SK-N-SH treated with all-trans-retinoic acid at 6 μM for 48 hours (cell line): Measurements from ENCODE around the gene GAD1.

Experiments used
- ATAC-seq: fragments of 200-7000 bp; cut with Tn5 transposase; 3 replicates; pipeline ENCODE4 v1.9.1; 2020; ENCODE audit warnings: mild to moderate bottlenecking, moderate library complexity
- BACH2 ChIP-seq: fragments of 250-450 bp; sonication (Bioruptor Pico); IDR thresholded peaks from 2 replicates; pipeline ENCODE4 v1.9.0; 2021; ENCODE audit warnings: mild to moderate bottlenecking, borderline replicate concordance
- CREB5 ChIP-seq: fragments of 250-450 bp; sonication (Bioruptor Pico); IDR thresholded peaks from 2 replicates; pipeline ENCODE4 v1.5.1; 2020; ENCODE audit warnings: low read depth, mild to moderate bottlenecking, moderate library complexity
- CSDC2 ChIP-seq: fragments of 250-450 bp; sonication (Bioruptor Pico); IDR thresholded peaks from 2 replicates; pipeline ENCODE4 v1.5.0; 2020; ENCODE audit warnings: mild to moderate bottlenecking, moderate library complexity
- CSRNP3 ChIP-seq: fragments of 250-450 bp; sonication (Bioruptor Pico); IDR thresholded peaks from 2 replicates; pipeline ENCODE4 v1.5.1; 2021; ENCODE audit warnings: mild to moderate bottlenecking, moderate library complexity
- ESRRG ChIP-seq: fragments of 250-450 bp; sonication (Bioruptor Pico); IDR thresholded peaks from 2 replicates; pipeline ENCODE4 v1.6.1; 2021; ENCODE audit warnings: mild to moderate bottlenecking
- GLIS3 ChIP-seq: fragments of 250-450 bp; sonication (Bioruptor Pico); IDR thresholded peaks from 2 replicates; pipeline ENCODE4 v1.5.0; 2020; ENCODE audit warnings: mild to moderate bottlenecking, moderate library complexity
- ISL1 ChIP-seq: fragments of 250-450 bp; sonication (Bioruptor Pico); IDR thresholded peaks from 2 replicates; pipeline ENCODE4 v2.1.2; 2022; ENCODE audit warnings: mild to moderate bottlenecking, moderate library complexity
- OSR1 ChIP-seq: fragments of 250-450 bp; sonication (Bioruptor Pico); IDR thresholded peaks from 2 replicates; pipeline ENCODE4 v1.8.0; 2022; ENCODE audit warnings: moderate library complexity, mild to moderate bottlenecking, inconsistent platforms
- PATZ1 ChIP-seq: fragments of 250-450 bp; sonication (Bioruptor Pico); IDR thresholded peaks from 2 replicates; pipeline ENCODE4 v1.8.0; 2020; ENCODE audit warnings: mild to moderate bottlenecking, moderate library complexity, borderline replicate concordance
- POU6F1 ChIP-seq: fragments of 250-450 bp; sonication (Bioruptor Pico); IDR thresholded peaks from 2 replicates; pipeline ENCODE4 v1.8.0; 2021; ENCODE audit warnings: low read depth, mild to moderate bottlenecking, moderate library complexity, borderline replicate concordance
- RARB ChIP-seq: fragments of 250-450 bp; sonication (Bioruptor Pico); IDR thresholded peaks from 2 replicates; pipeline ENCODE4 v1.8.0; 2021; ENCODE audit warnings: mild to moderate bottlenecking, moderate library complexity
- SNAI2 ChIP-seq: fragments of 250-450 bp; sonication (Bioruptor Pico); IDR thresholded peaks from 2 replicates; pipeline ENCODE4 v1.5.0; 2020; ENCODE audit warnings: mild to moderate bottlenecking, moderate library complexity
- TCF4 ChIP-seq: fragments of 250-450 bp; sonication (Bioruptor Pico); IDR thresholded peaks from 2 replicates; pipeline ENCODE4 v1.8.0; 2021; ENCODE audit warnings: mild to moderate bottlenecking, moderate library complexity, borderline replicate concordance
- TOX ChIP-seq: fragments of 250-450 bp; sonication (Bioruptor Pico); IDR thresholded peaks from 2 replicates; pipeline ENCODE4 v1.8.0; 2021; ENCODE audit warnings: mild to moderate bottlenecking, moderate library complexity, borderline replicate concordance
- TSHZ2 ChIP-seq: fragments of 250-450 bp; sonication (Bioruptor Pico); IDR thresholded peaks from 2 replicates; pipeline ENCODE4 v1.5.0; 2020; ENCODE audit warnings: mild to moderate bottlenecking, moderate library complexity
- ZC3H10 ChIP-seq: fragments of 250-450 bp; sonication (Bioruptor Pico); IDR thresholded peaks from 2 replicates; pipeline ENCODE4 v1.5.1; 2021; ENCODE audit warnings: mild to moderate bottlenecking, moderate library complexity
- ZFP3 ChIP-seq: fragments of 250-450 bp; sonication (Bioruptor Pico); IDR thresholded peaks from 2 replicates; pipeline ENCODE4 v1.5.0; 2020; ENCODE audit warnings: mild to moderate bottlenecking, moderate library complexity
- ZFP30 ChIP-seq: fragments of 450-650 bp; formaldehyde crosslinking; IDR thresholded peaks from 2 replicates; pipeline ENCODE4 v1.5.0; 2022; ENCODE audit warnings: mild to moderate bottlenecking, moderate library complexity
- ZNF565 ChIP-seq: fragments of 450-650 bp; formaldehyde crosslinking; conservative IDR thresholded peaks from 2 replicates; pipeline ENCODE4 v1.5.0; 2020; ENCODE audit warnings: low read depth, mild to moderate bottlenecking, moderate library complexity
- ZNF70 ChIP-seq: fragments of 450-650 bp; formaldehyde crosslinking; IDR thresholded peaks from 2 replicates; pipeline ENCODE4 v1.5.0; 2020; ENCODE audit warnings: mild to moderate bottlenecking, moderate library complexity

The GAD1 gene

GRCh38 chr2:170850251-170850650 is 33.6 kb downstream of the GAD1 start:
- no peak for TF ChIP-seq BACH2 (CRISPR knock-in tag)
- no peak for TF ChIP-seq ZFP30 (CRISPR knock-in tag)
- TF ChIP-seq CSDC2 = no peak
- TF ChIP-seq SNAI2 (CRISPR knock-in tag) = no peak
- no peak for TF ChIP-seq ZFP3
- TF ChIP-seq CREB5 = no peak
- TF ChIP-seq ZC3H10 (CRISPR knock-in tag) = no peak
- TF ChIP-seq TOX (CRISPR knock-in tag) = no peak
- no peak for TF ChIP-seq PATZ1 (CRISPR knock-in tag)
- no peak for TF ChIP-seq POU6F1 (CRISPR knock-in tag)
- TF ChIP-seq TSHZ2 (CRISPR knock-in tag) = no peak
- no peak for TF ChIP-seq ZNF70 (CRISPR knock-in tag)
- TF ChIP-seq TCF4 = no peak
- TF ChIP-seq CSRNP3 (CRISPR knock-in tag) = no peak
- TF ChIP-seq ESRRG (CRISPR knock-in tag) = no peak
- TF ChIP-seq RARB (CRISPR knock-in tag) = no peak
- ATAC-seq = no peak

- peak; percentile 34; the same call in 1 of the 3 replicates for ATAC-seq
- TF ChIP-seq ESRRG (CRISPR knock-in tag) (no peak), ZC3H10 (CRISPR knock-in tag) (no peak), POU6F1 (CRISPR knock-in tag) (no peak), BACH2 (CRISPR knock-in tag) (no peak), ZNF70 (CRISPR knock-in tag) (no peak), CSRNP3 (CRISPR knock-in tag) (no peak), ZNF565 (CRISPR knock-in tag) (no peak), TSHZ2 (CRISPR knock-in tag) (no peak), ZFP30 (CRISPR knock-in tag) (no peak), GLIS3 (CRISPR knock-in tag) (no peak), ISL1 (CRISPR knock-in tag) (no peak), OSR1 (CRISPR knock-in tag) (no peak), CREB5 (no peak), SNAI2 (CRISPR knock-in tag) (no peak)
These were observed 34.9 kb downstream of the GAD1 start for GRCh38 chr2:170851635-170852034.
